Measurements from ENCODE around the gene CAPN2.

DNA sequence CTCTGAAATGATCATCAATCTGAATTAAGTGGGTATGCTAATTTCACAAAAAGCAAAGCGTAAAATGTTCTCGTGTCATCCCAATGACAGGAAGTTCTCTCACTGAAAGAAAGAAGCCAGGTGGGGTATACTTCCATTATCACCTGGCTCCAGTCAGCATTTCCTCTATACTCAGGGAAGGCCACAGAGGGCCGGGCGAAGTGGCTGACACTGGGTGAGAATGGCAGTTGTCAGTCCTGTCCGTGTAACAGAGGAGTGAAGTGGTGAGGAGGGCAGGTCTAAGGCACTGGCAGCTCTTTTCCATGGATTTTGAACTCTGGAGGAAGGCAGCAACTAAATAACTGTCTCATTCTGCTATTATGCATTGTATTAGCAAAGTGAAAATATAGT is 60.4 kb downstream of the CAPN2 start:
- TF ChIP-seq CTCF (conservative IDR thresholded peaks at IDR 0.05) (no peak), ZFX (IDR thresholded peaks at IDR 0.05) (no peak)

All from C4-2B (cell line).